Cardiac muscle cell (in vitro differentiated cells and primary cell): ENCODE data around the gene PLCG1. TPM values are rescaled to one million over a fixed set of nuclear protein-coding genes. Genes with fewer than 3 reads are reported as not detected.
A peak's percentile ranks its signal among the peaks of the same experiment; 100 is the strongest.

ENCODE experiments used
- DNase-seq, 2 donors: peaks; one replicate each; pipeline versions ENCODE4 v3.0.0 to v3.0.0-alpha.2; 2010 to 2017; ENCODE audit warnings: low read depth in 1 of 2, low spot score in 1 of 2
- H3K27ac ChIP-seq: fragments of 200-600 bp; sonication (generic); 2 replicates; pipeline ENCODE4 v1.5.1; 2016
- H3K27me3 ChIP-seq: fragments of 200-600 bp; sonication (generic); 2 replicates; pipeline ENCODE4 v1.6.0; 2016; ENCODE audit warnings: control low read depth
- H3K36me3 ChIP-seq: fragments of 200-600 bp; sonication (generic); 2 replicates; pipeline ENCODE4 v1.5.1; 2016; ENCODE audit warnings: control low read depth
- H3K4me1 ChIP-seq: fragments of 200-600 bp; sonication (generic); 2 replicates; pipeline ENCODE4 v1.8.1; 2017; ENCODE audit warnings: low read depth, mild to moderate bottlenecking, mixed run types
- H3K4me3 ChIP-seq: fragments of 200-600 bp; sonication (generic); 2 replicates; pipeline ENCODE4 v1.5.1; 2016; ENCODE audit warnings: mild to moderate bottlenecking
- H3K9me3 ChIP-seq: fragments of 200-600 bp; sonication (generic); 2 replicates; pipeline ENCODE4 v1.5.1; 2017; ENCODE audit warnings: low read depth, mild to moderate bottlenecking, control low read depth
- CTCF ChIP-seq: IDR thresholded peaks from 2 replicates; pipeline ENCODE4 v1.5.1; 2012; ENCODE audit warnings: low read depth, mild to moderate bottlenecking, low read length
- polyA plus RNA-seq: library from polyadenylated mRNA; unstranded; fragments of >200 nt; fragmentation: Nextera tagmentation; extraction: Ambion mirVana; gene quantifications from 2 replicates; pipeline ENCODE4 v1.2.1, GENCODE V29; 2016
- total RNA-seq: library from RNA; depleted of rRNA; stranded (reverse); fragments of >200 nt; gene quantifications from 2 replicates; pipeline ENCODE4 v1.2.3, GENCODE V29; 2016

The PLCG1 gene
- total and polyA plus RNA-seq, 2 experiments from 2014 or later = 43.7 to 87.6 TPM

- no peak for TF ChIP-seq CTCF
- H3K9me3 ChIP-seq = no peaks in the 10 kb centered on the region
- no peaks in the 10 kb centered on the region for H3K36me3 ChIP-seq
- no peak overlapping the region for H3K27ac ChIP-seq
- no peaks in the 10 kb centered on the region for H3K27me3 ChIP-seq
- DNase-seq = no peak
- peaks cover 16% of the 10 kb centered on the region for H3K4me1 ChIP-seq
- no peak overlapping the region for H3K4me3 ChIP-seq
Observed at GRCh38 chr20:41134362-41135186, 2.8 kb upstream of the PLCG1 start.

- no peaks in the 10 kb centered on the region for H3K27me3 ChIP-seq
- peak overlapping the region; percentile 33 for H3K27ac ChIP-seq
- peak; percentile 42 to 70 for DNase-seq
- H3K9me3 ChIP-seq = no peaks in the 10 kb centered on the region
- no peaks in the 10 kb centered on the region for H3K36me3 ChIP-seq
- H3K4me3 ChIP-seq = no peak overlapping the region
- TF ChIP-seq CTCF = peak; percentile 76
- peaks cover 23% of the 10 kb centered on the region for H3K4me1 ChIP-seq
Observed at GRCh38 chr20:41135187-41135887, 2.0 kb upstream of the PLCG1 start.

- no peak for DNase-seq
- Histone ChIP-seq H3K27ac (peak overlapping the region; percentile 98), H3K4me3 (peak overlapping the region; percentile 79), H3K36me3 (no peaks in the 10 kb centered on the region), H3K27me3 (no peaks in the 10 kb centered on the region), H3K9me3 (no peaks in the 10 kb centered on the region), H3K4me1 (peaks cover 29% of the 10 kb centered on the region)
- TF ChIP-seq CTCF = no peak
Observed at GRCh38 chr20:41135888-41136679, 1.3 kb upstream of the PLCG1 start.

GRCh38 chr20:41137614-41138474 lies 501 bp downstream of the PLCG1 start:
- Histone ChIP-seq H3K4me1 (peaks cover 41% of the 10 kb centered on the region), H3K9me3 (no peaks in the 10 kb centered on the region), H3K27me3 (no peaks in the 10 kb centered on the region), H3K27ac (peak overlapping the region; percentile 98), H3K36me3 (no peaks in the 10 kb centered on the region), H3K4me3 (peak overlapping the region; percentile 79)
- DNase-seq = peak; percentile 77 to 91
- no peak for TF ChIP-seq CTCF
